ENCODE results near the gene RASD1.

GRCh38 chr17:17513626-17514025, 17.4 kb upstream of the RASD1 start:
- TF ChIP-seq CTCF (IDR thresholded peaks at IDR 0.05): no peak
- no peak for TF ChIP-seq POLR2A (IDR thresholded peaks at IDR 0.05)
